ENCODE data around the gene ROBO2.

ROBO2 gene

GRCh38 chr3:77449459-77450350 is 409.8 kb downstream of the ROBO2 start:
- H3K4me3 ChIP-seq (ENCODE audit: low read length), result no peak overlapping the region
- no peak for TF ChIP-seq CTCF (conservative IDR thresholded peaks at IDR 0.05; ENCODE audit: low read length)
- peak; percentile 37 for DNase-seq (ENCODE audit: low read depth)

- DNase-seq (ENCODE audit: low read depth), result no peak
- TF ChIP-seq CTCF (conservative IDR thresholded peaks at IDR 0.05; ENCODE audit: low read length), result no peak
These were observed 416.5 kb downstream of the ROBO2 start for GRCh38 chr3:77456431-77456830.

GRCh38 chr3:77456906-77457305 is 417.0 kb downstream of the ROBO2 start:
- H3K4me3 ChIP-seq (ENCODE audit: low read length), result no peak overlapping the region
- DNase-seq (ENCODE audit: low read depth), result no peak
- TF ChIP-seq CTCF (conservative IDR thresholded peaks at IDR 0.05; ENCODE audit: low read length), result no peak

More at GRCh38 chr3:77456431-77456830, 416.5 kb downstream of the ROBO2 start:
- no peak overlapping the region for H3K4me3 ChIP-seq (ENCODE audit: low read length)

- DNase-seq (ENCODE audit: low read depth), result no peak
- no peak for TF ChIP-seq CTCF (conservative IDR thresholded peaks at IDR 0.05; ENCODE audit: low read length)
- H3K4me3 ChIP-seq (ENCODE audit: low read length), result no peak overlapping the region
These were observed 420.0 kb downstream of the ROBO2 start for GRCh38 chr3:77459926-77460325.

- no peak for TF ChIP-seq CTCF (conservative IDR thresholded peaks at IDR 0.05; ENCODE audit: low read length)
These were observed 420.4 kb downstream of the ROBO2 start for GRCh38 chr3:77460326-77460725.

GRCh38 chr3:77462951-77463350 is 423.1 kb downstream of the ROBO2 start:
- peak; percentile 8 for DNase-seq (ENCODE audit: low read depth)
- no peak for TF ChIP-seq CTCF (conservative IDR thresholded peaks at IDR 0.05; ENCODE audit: low read length)
- no peak overlapping the region for H3K4me3 ChIP-seq (ENCODE audit: low read length)

More at GRCh38 chr3:77460326-77460725, 420.4 kb downstream of the ROBO2 start:
- H3K4me3 ChIP-seq (ENCODE audit: low read length), result no peak overlapping the region
- DNase-seq (ENCODE audit: low read depth), result peak; percentile 48

GRCh38 chr3:77464111-77464688 is 424.3 kb downstream of the ROBO2 start:
- H3K4me3 ChIP-seq (ENCODE audit: low read length), result no peak overlapping the region
- DNase-seq (ENCODE audit: low read depth), result no peak
- no peak for TF ChIP-seq CTCF (conservative IDR thresholded peaks at IDR 0.05; ENCODE audit: low read length)

Data from AG10803 (cell line).